OCI-LY3 (cell line): Measurements from ENCODE around the gene WSB1.

ENCODE experiments used
- H2AFZ ChIP-seq: fragments of 200-600, 300-600 bp; shearing (Covaris generic); 2 replicates; pipeline ENCODE4 v1.6.0; 2014; ENCODE audit warnings: antibody characterized with exemption, low read depth, low read length
- H3K27ac ChIP-seq: fragments of 200-600, 300-600 bp; sonication (generic); 2 replicates; pipeline ENCODE4 v1.5.1; 2014; ENCODE audit warnings: mild to moderate bottlenecking, low read length, moderate library complexity, mixed read lengths
- H3K27me3 ChIP-seq: fragments of 200-600, 300-600 bp; sonication (generic); 2 replicates; pipeline ENCODE4 v1.6.1; 2014; ENCODE audit warnings: low read depth, low read length, mixed read lengths
- H3K36me3 ChIP-seq: fragments of 200-600, 300-600 bp; sonication (generic); replicated peaks from 2 replicates; pipeline ENCODE3; 2014; ENCODE audit warnings: low read depth, low read length, mixed read lengths
- H3K4me1 ChIP-seq: fragments of 300-600, 200-600 bp; sonication (generic); 2 replicates; pipeline ENCODE4 v1.6.1; 2014; ENCODE audit warnings: low read length, mixed read lengths
- H3K4me2 ChIP-seq: fragments of 200-600, 300-600 bp; sonication (generic); 2 replicates; pipeline ENCODE4 v1.6.1; 2014; ENCODE audit warnings: low read length, mixed read lengths
- H3K4me3 ChIP-seq: fragments of 300-600, 200-600 bp; sonication (generic); 2 replicates; pipeline ENCODE4 v1.5.1; 2014; ENCODE audit warnings: antibody characterized with exemption, mild to moderate bottlenecking, low read length, moderate library complexity
- H3K79me2 ChIP-seq: fragments of 300-600, 200-600 bp; shearing (Covaris generic); 2 replicates; pipeline ENCODE4 v1.6.1; 2014; ENCODE audit warnings: mild to moderate bottlenecking, low read length, mixed read lengths
- H3K9ac ChIP-seq: fragments of 300-600, 200-600 bp; shearing (Covaris generic); 2 replicates; pipeline ENCODE4 v1.6.0; 2014; ENCODE audit warnings: mild to moderate bottlenecking, low read length, moderate library complexity
- H3K9me3 ChIP-seq: fragments of 200-600, 300-600 bp; shearing (Covaris generic); 2 replicates; pipeline ENCODE4 v1.6.1; 2014; ENCODE audit warnings: low read length, mixed read lengths; ENCODE audit not compliant: insufficient read depth
- H4K20me1 ChIP-seq: fragments of 200-600, 300-600 bp; sonication (generic); 2 replicates; pipeline ENCODE4 v1.6.1; 2016; ENCODE audit warnings: low read length, mixed read lengths; ENCODE audit not compliant: insufficient read depth
- CTCF ChIP-seq: fragments of 200-600, 300-600 bp; sonication (generic); IDR thresholded peaks from 2 replicates; pipeline ENCODE4 v1.5.1; 2014; ENCODE audit warnings: antibody characterized with exemption, low read length, low read depth
- EZH2phosphoT487 ChIP-seq: fragments of 200-600 bp; shearing (Covaris generic); IDR thresholded peaks from 2 replicates; pipeline ENCODE4 v1.6.1; 2018; ENCODE audit warnings: antibody characterized with exemption, mixed run types, low read depth

The WSB1 gene

GRCh38 chr17:27329146-27329805 lies 35.4 kb downstream of the WSB1 start:
- H3K4me2 ChIP-seq: no peak overlapping the region
- H3K4me3 ChIP-seq: no peak overlapping the region

GRCh38 chr17:27332047-27332393 lies 38.1 kb downstream of the WSB1 start:
- TF ChIP-seq CTCF: no peak
- H3K27me3 ChIP-seq: peaks cover 28% of the 10 kb centered on the region
- H3K79me2 ChIP-seq: no peaks in the 10 kb centered on the region
- no peaks in the 10 kb centered on the region for H3K9me3 ChIP-seq
- no peak overlapping the region for H3K9ac ChIP-seq
- no peak overlapping the region for H2AFZ ChIP-seq
- H3K27ac ChIP-seq: peak overlapping the region; percentile 62
- peaks cover 29% of the 10 kb centered on the region for H3K4me1 ChIP-seq
- peak overlapping the region; percentile 83; the same call in 1 of the 2 replicates for H3K4me3 ChIP-seq
- no peaks in the 10 kb centered on the region for H4K20me1 ChIP-seq
- no peaks in the 10 kb centered on the region for H3K36me3 ChIP-seq
- peak overlapping the region; percentile 82 for H3K4me2 ChIP-seq

More at GRCh38 chr17:27329146-27329805, 35.4 kb downstream of the WSB1 start:
- H3K36me3 ChIP-seq: no peaks in the 10 kb centered on the region
- H3K4me1 ChIP-seq: peaks cover 20% of the 10 kb centered on the region
- no peaks in the 10 kb centered on the region for H4K20me1 ChIP-seq
- H3K27ac ChIP-seq: no peak overlapping the region
- no peak overlapping the region for H2AFZ ChIP-seq
- H3K9me3 ChIP-seq: no peaks in the 10 kb centered on the region
- no peak overlapping the region for H3K9ac ChIP-seq
- H3K79me2 ChIP-seq: no peaks in the 10 kb centered on the region
- peaks cover 14% of the 10 kb centered on the region for H3K27me3 ChIP-seq
- no peak for TF ChIP-seq EZH2phosphoT487
- TF ChIP-seq CTCF: no peak

GRCh38 chr17:27332485-27333409 lies 38.8 kb downstream of the WSB1 start:
- Histone ChIP-seq H2AFZ (peak overlapping the region; percentile 80), H3K27ac (peak overlapping the region; percentile 62), H3K79me2 (no peaks in the 10 kb centered on the region), H3K27me3 (peaks cover 34% of the 10 kb centered on the region), H3K36me3 (no peaks in the 10 kb centered on the region), H3K4me3 (peak overlapping the region; percentile 83), H4K20me1 (no peaks in the 10 kb centered on the region), H3K9ac (peak overlapping the region; percentile 67), H3K9me3 (no peaks in the 10 kb centered on the region), H3K4me1 (peaks cover 36% of the 10 kb centered on the region), H3K4me2 (peak overlapping the region; percentile 82)
- TF ChIP-seq EZH2phosphoT487 (no peak), CTCF (peak; percentile 71)

GRCh38 chr17:27333410-27333980 lies 39.6 kb downstream of the WSB1 start:
- peak overlapping the region; percentile 80 for H2AFZ ChIP-seq
- H3K27ac ChIP-seq: peak overlapping the region; percentile 62
- peaks cover 36% of the 10 kb centered on the region for H3K27me3 ChIP-seq
- H3K36me3 ChIP-seq: no peaks in the 10 kb centered on the region
- peak overlapping the region; percentile 83 for H3K4me3 ChIP-seq
- no peaks in the 10 kb centered on the region for H3K79me2 ChIP-seq
- H4K20me1 ChIP-seq: no peaks in the 10 kb centered on the region
- no peaks in the 10 kb centered on the region for H3K9me3 ChIP-seq
- H3K4me1 ChIP-seq: peaks cover 43% of the 10 kb centered on the region
- H3K9ac ChIP-seq: peak overlapping the region; percentile 67
- TF ChIP-seq EZH2phosphoT487 (no peak), CTCF (no peak)
- peak overlapping the region; percentile 82 for H3K4me2 ChIP-seq
